H1 (cell line): ENCODE results near the gene TPD52L1. TPM values are rescaled to one million over a fixed set of nuclear protein-coding genes. Genes with fewer than 3 reads are reported as not detected.

Experiments used
- ASH2L ChIP-seq: fragments of 200-600, 300-600 bp; sonication (generic); IDR thresholded peaks from one replicate; pipeline ENCODE4 v1.7.1; 2017; ENCODE audit warnings: low read length
- CHD1 ChIP-seq: IDR thresholded peaks from 2 replicates; pipeline ENCODE4 v1.6.1; 2012; ENCODE audit warnings: low read depth, low read length, improper control_type of control experiment
- CTBP2 ChIP-seq: IDR thresholded peaks from 2 replicates; pipeline ENCODE4 v1.7.0; 2011; ENCODE audit warnings: borderline replicate concordance, mild to moderate bottlenecking, moderate library complexity, mixed read lengths, low read length; ENCODE audit not compliant: insufficient read depth, insufficient read length
- EGR1 ChIP-seq: IDR thresholded peaks from 2 replicates; pipeline ENCODE4 v1.6.1; 2011; ENCODE audit warnings: low read depth, low read length, borderline replicate concordance
- HDAC6 ChIP-seq: IDR thresholded peaks from one replicate; pipeline ENCODE4 v1.7.1; 2012; ENCODE audit warnings: low read depth, mild to moderate bottlenecking, inconsistent platforms, low read length, moderate library complexity
- RAD21 ChIP-seq, 2 experiments: IDR thresholded peaks in 1 of 2; conservative IDR thresholded peaks in 1 of 2; 2 replicates each; pipeline ENCODE4 v1.6.1; 2011; ENCODE audit warnings: low read depth in 2 of 2, low read length in 2 of 2, improper control_type of control experiment in 1 of 2, inconsistent platforms in 1 of 2, mild to moderate bottlenecking in 1 of 2, moderate library complexity in 1 of 2
- RBBP5 ChIP-seq: IDR thresholded peaks from 2 replicates; pipeline ENCODE4 v1.7.1; 2012; ENCODE audit warnings: low read depth, mild to moderate bottlenecking, inconsistent platforms, low read length, moderate library complexity, borderline replicate concordance
- ZNF274 ChIP-seq: IDR thresholded peaks from 2 replicates; pipeline ENCODE4 v1.7.0; 2012; ENCODE audit warnings: low read length, borderline replicate concordance; ENCODE audit errors: extremely low read depth
- polyA plus RNA-seq, 7 experiments: library from polyadenylated mRNA; depleted of rRNA in 3 of 7; stranded (reverse) in 5 of 7; unstranded in 2 of 7; fragments of >200 nt in 5 of 7; fragments of 200-250 nt in 2 of 7; gene quantifications; 1 replicate in 5 of 7; 2 replicates in 1 of 7; 4 replicates in 1 of 7; pipeline versions ENCODE4 v1.2.1 to v1.2.3, GENCODE V29; 2011 to 2013; ENCODE audit warnings: missing spikeins in 2 of 7, mixed read lengths in 2 of 7
- total RNA-seq: library from RNA; stranded (reverse); fragmentation: NEBNext Ultra II Directional; extraction: Animal tissue kit (Norgen Biotek cat#: 25700); gene quantifications from 2 replicates; pipeline ENCODE4 v1.2.1, GENCODE V29; 2021

Gene TPD52L1
- total and polyA plus RNA-seq, 2 of the 8 experiments (the other 6 are each of a cell fraction or from before 2014, with no cell fraction given): 7.4 to 14.2 TPM

- TF ChIP-seq CTBP2 (no peak), RAD21 (IDR thresholded peaks at IDR 0.05 in 1 of 2, conservative IDR thresholded peaks at IDR 0.05 in 1 of 2; ENCODE audit: low read depth in 2 of 2, low read length in 2 of 2) (no peak), CHD1 (no peak), HDAC6 (no peak), ZNF274 (no peak), RBBP5 (no peak), ASH2L (no peak), EGR1 (no peak)
- TF ChIP-seq, all 59 proteins: peak for 0
Observed at GRCh38 chr6:125275779-125276178, 122.2 kb downstream of the TPD52L1 start (continued).
